Panc1 (cell line): ENCODE measurements around the gene TBC1D8B. TPM values are rescaled to one million over a fixed set of nuclear protein-coding genes. Genes with fewer than 3 reads are reported as not detected.
"Not testable (repeated sequence)": the region's sequence is repeated elsewhere in the genome, so short reads cannot be mapped to it uniquely, and the experiment has no call there.

Source experiments
- ATAC-seq: fragments of 200-7000 bp; cut with Tn5 transposase; 2 replicates; pipeline ENCODE4 v1.9.1; 2020; ENCODE audit warnings: mild to moderate bottlenecking, moderate library complexity
- BruUV-seq: library from RNA; stranded (reverse); fragments of 400-500 nt; replicated peaks from 2 replicates; lab custom pipeline; 2021; lab: Mats Ljungman, UMichigan
- CTCF ChIA-PET: fragments of 300-600 bp; sonication (Branson Sonifier 250); formaldehyde crosslinking; loops from one replicate; lab custom pipeline; 2022; ENCODE audit warnings: antibody characterized with exemption; lab: Charles Lee
- POLR2A ChIA-PET: fragments of 300-600 bp; sonication (Branson Sonifier 250); formaldehyde crosslinking; loops from one replicate; lab custom pipeline; 2022; ENCODE audit warnings: antibody characterized with exemption; lab: Charles Lee
- DNase-seq: peaks from one replicate; pipeline ENCODE4 v3.0.0-alpha.2; 2010; ENCODE audit warnings: low read depth, low spot score
- H3K27ac ChIP-seq: 2 replicates; pipeline ENCODE4 v1.5.1; 2011; ENCODE audit warnings: mild to moderate bottlenecking, low read length, inconsistent platforms
- H3K27me3 ChIP-seq: fragments of 200-500 bp; sonication (Bioruptor generic); 2 replicates; pipeline ENCODE4 v1.6.0; 2014; ENCODE audit warnings: low read length, inconsistent platforms; ENCODE audit not compliant: control insufficient read depth, insufficient read depth
- H3K36me3 ChIP-seq: fragments of 200-500 bp; sonication (Bioruptor generic); 2 replicates; pipeline ENCODE4 v1.5.1; 2014; ENCODE audit warnings: inconsistent platforms, mild to moderate bottlenecking, low read length, moderate library complexity; ENCODE audit not compliant: control insufficient read depth, insufficient read depth
- H3K4me1 ChIP-seq: 2 replicates; pipeline ENCODE4 v1.5.1; 2011; ENCODE audit warnings: inconsistent platforms, mild to moderate bottlenecking, low read length, moderate library complexity; ENCODE audit not compliant: control insufficient read depth, insufficient read depth
- H3K4me3 ChIP-seq, 2 experiments: 2 replicates each; pipeline ENCODE4 v1.5.1; 2011 to 2012; ENCODE audit warnings: low read depth in 2 of 2, low read length in 2 of 2, mild to moderate bottlenecking in 2 of 2, inconsistent platforms in 1 of 2, moderate library complexity in 1 of 2
- H3K9me3 ChIP-seq: fragments of 200-500 bp; sonication (Bioruptor generic); 2 replicates; pipeline ENCODE4 v1.5.1; 2014; ENCODE audit warnings: low read depth, mild to moderate bottlenecking, inconsistent platforms, low read length, moderate library complexity; ENCODE audit not compliant: control insufficient read depth, insufficient read depth
- CTCF ChIP-seq: fragments of 450-650 bp; IDR thresholded peaks from 2 replicates; pipeline ENCODE4 v1.5.1; 2017; ENCODE audit warnings: mild to moderate bottlenecking
- POLR2AphosphoS5 ChIP-seq: IDR thresholded peaks from 2 replicates; pipeline ENCODE4 v1.6.1; 2012; ENCODE audit warnings: mild to moderate bottlenecking, low read depth, low read length, moderate library complexity
- REST ChIP-seq, 2 experiments: IDR thresholded peaks; 2 replicates each; pipeline ENCODE4 v1.6.1; 2011 to 2012; ENCODE audit warnings: low read depth in 2 of 2, control low read depth in 1 of 2, low read length in 1 of 2, mild to moderate bottlenecking in 1 of 2, moderate library complexity in 1 of 2; ENCODE audit not compliant: insufficient read depth in 1 of 2
- SIN3A ChIP-seq: IDR thresholded peaks from 2 replicates; pipeline ENCODE4 v1.6.1; 2012; ENCODE audit warnings: low read depth, mild to moderate bottlenecking, low read length, moderate library complexity, borderline replicate concordance; ENCODE audit not compliant: insufficient read depth
- TCF7L2 ChIP-seq: IDR thresholded peaks from 2 replicates; pipeline ENCODE4 v1.6.1; 2011; ENCODE audit warnings: mild to moderate bottlenecking, low read depth, low read length, inconsistent platforms
- in situ Hi-C: cut with HindIII; loops from 2 replicates; pipeline ENCODE4 v1.10.0; 2016; ENCODE audit warnings: low sequenced_read_pairs, low pct_unique_long_range_greater_than_20kb
- intact Hi-C: fragments of 100-400 bp; cut with micrococcal nuclease; formaldehyde crosslinking; loops from one replicate; pipeline ENCODE4 v1.10.0; 2022; ENCODE audit not compliant: unreplicated experiment
- total RNA-seq: library from RNA; stranded (reverse); gene quantifications from one replicate; pipeline ENCODE4 v1.2.1, GENCODE V29; 2021; ENCODE audit not compliant: unreplicated experiment

The TBC1D8B gene
- total RNA-seq, 1 experiment from 2014 or later: 8.9 TPM

GRCh38 chrX:106862972-106863688, 60.7 kb downstream of the TBC1D8B start:
- intact Hi-C loops: no loop called here
- no TSS peak for BruUV-seq
- Histone ChIP-seq H3K9me3 (no peaks in the 10 kb centered on the region), H3K27ac (no peak overlapping the region), H3K36me3 (no peaks in the 10 kb centered on the region), H3K4me3 (no peak overlapping the region), H3K27me3 (no peaks in the 10 kb centered on the region), H3K4me1 (no peaks in the 10 kb centered on the region)
- POLR2A ChIA-PET: no interaction called here
- peak; percentile 65; the same call in 1 of the 2 replicates for ATAC-seq
- DNase-seq: peak; percentile 12
- CTCF ChIA-PET: interaction anchor here (0.5 to 0.9 kb wide), 2 partner anchors 96 to 484 kb away, joined by 3 to 5 read pairs; no protein-coding TSS in a partner anchor
- in situ Hi-C loops: no loop called here
- no peak for TF ChIP-seq POLR2AphosphoS5
- no peak for TF ChIP-seq SIN3A
- peak; percentile 78 for TF ChIP-seq CTCF
- TF ChIP-seq TCF7L2: no peak
- no peak for TF ChIP-seq REST (IDR thresholded peaks at IDR 0.05; ENCODE audit: insufficient read depth in 1 of 2, low read depth in 2 of 2, low read length in 1 of 2)

- ATAC-seq: no peak; the same call in 1 of the 2 replicates
- no peaks in the 10 kb centered on the region for H3K9me3 ChIP-seq
- H3K27ac ChIP-seq: no peak overlapping the region
- ChIA-PET POLR2A (no interaction called here), CTCF (interaction anchor here (0.5 to 0.9 kb wide), 2 partner anchors 96 to 483 kb away, joined by 3 to 5 read pairs; no protein-coding TSS in a partner anchor)
- no peak for TF ChIP-seq SIN3A
- no peak for TF ChIP-seq CTCF
- TF ChIP-seq REST (IDR thresholded peaks at IDR 0.05; ENCODE audit: insufficient read depth in 1 of 2, low read depth in 2 of 2, low read length in 1 of 2): no peak
- TF ChIP-seq POLR2AphosphoS5: no peak
- TF ChIP-seq TCF7L2: no peak
- no peak overlapping the region for H3K4me3 ChIP-seq
- intact Hi-C loops: no loop called here
- no peaks in the 10 kb centered on the region for H3K4me1 ChIP-seq
- H3K27me3 ChIP-seq: no peaks in the 10 kb centered on the region
- DNase-seq: no peak
- BruUV-seq: no TSS peak
- H3K36me3 ChIP-seq: no peaks in the 10 kb centered on the region
- in situ Hi-C loops: no loop called here
These were observed 61.2 kb downstream of the TBC1D8B start for GRCh38 chrX:106863697-106864096.

- ATAC-seq, H3K4me1 ChIP-seq, CTCF ChIA-PET, BruUV-seq, H3K9me3 ChIP-seq, DNase-seq, H3K27me3 ChIP-seq, H3K27ac ChIP-seq, H3K36me3 ChIP-seq, in situ Hi-C loops, intact Hi-C loops, H3K4me3 ChIP-seq, POLR2A ChIA-PET: not testable (repeated sequence)
These were observed 70.3 kb downstream of the TBC1D8B start for GRCh38 chrX:106872796-106873195.
